ENCODE measurements around the gene TRIM27. TPM values are rescaled to one million over a fixed set of nuclear protein-coding genes. Genes with fewer than 3 reads are reported as not detected.

The TRIM27 gene
- total and polyA plus RNA-seq, 2 donors (not counting 1 experiment from before 2014, with no cell fraction given): 42.7 to 43.8 TPM

GRCh38 chr6:28944412-28944865 is 20.7 kb upstream of the TRIM27 start:
- H3K79me2 ChIP-seq (ENCODE audit: control insufficient read depth, insufficient read depth, low read length): no peaks in the 10 kb centered on the region

DNA sequence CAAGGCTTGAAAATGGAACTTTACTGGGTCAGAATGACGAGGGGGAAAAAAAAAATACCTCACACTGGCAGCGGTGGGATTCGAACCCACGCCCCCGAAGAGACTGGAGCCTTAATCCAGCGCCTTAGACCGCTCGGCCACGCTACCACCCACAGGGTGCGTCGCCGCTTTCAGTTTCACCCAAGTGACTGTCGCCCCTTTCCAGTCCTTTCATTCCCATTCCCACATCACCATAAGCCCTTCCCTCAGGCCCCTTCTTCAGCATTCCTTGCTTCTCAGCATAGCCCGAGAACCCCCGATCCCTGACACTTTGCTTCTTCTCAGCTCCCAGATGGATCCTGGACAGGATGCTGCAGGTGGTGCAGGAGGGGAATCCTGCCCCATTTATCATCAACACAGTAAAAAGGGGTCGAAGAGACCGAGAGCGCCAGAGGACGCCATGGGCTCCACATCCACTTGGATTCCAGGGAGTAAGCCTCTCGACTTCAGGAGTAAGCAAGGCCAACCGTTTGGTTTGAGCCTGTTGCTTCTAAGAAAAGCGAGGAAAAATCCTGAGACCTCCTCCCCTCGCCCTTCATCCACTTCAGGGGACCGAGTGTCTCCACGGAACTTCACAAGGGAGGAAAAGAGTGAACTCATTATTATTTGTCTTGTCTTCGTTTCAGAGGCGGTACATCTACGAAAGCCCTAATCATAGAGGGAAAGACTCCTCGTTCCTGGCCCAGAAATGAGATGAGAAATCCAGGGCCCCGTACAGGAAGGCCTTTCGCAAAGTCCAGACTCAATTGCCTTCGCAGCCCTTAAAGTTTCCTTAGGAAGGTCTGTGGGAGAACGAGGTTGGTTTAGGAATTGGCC is 20.0 kb upstream of the TRIM27 start:
- Histone ChIP-seq H3K9ac (ENCODE audit: insufficient read depth, low read length) (peak overlapping the region; percentile 51), H3K9me3 (ENCODE audit: control insufficient read depth, insufficient read depth, low read depth, low read length) (no peaks in the 10 kb centered on the region), H3K79me2 (ENCODE audit: control insufficient read depth, insufficient read depth, low read length) (no peaks in the 10 kb centered on the region), H3K4me1 (ENCODE audit: control insufficient read depth, extremely low read depth, insufficient read depth, low read length) (peaks cover 3% of the 10 kb centered on the region), H2AFZ (ENCODE audit: low read length) (peak overlapping the region; percentile 92), H3K4me2 (ENCODE audit: extremely low read depth, insufficient read depth, low read length) (peak overlapping the region; percentile 70), H3K36me3 (ENCODE audit: control insufficient read depth, insufficient read depth, low read length) (no peaks in the 10 kb centered on the region), H4K20me1 (ENCODE audit: control insufficient read depth, extremely low read depth, insufficient read depth, low read length) (no peaks in the 10 kb centered on the region), H3K27ac (ENCODE audit: insufficient read depth, low read length) (peak overlapping the region; percentile 76), H3K4me3 (replicated peaks in 1 of 4; ENCODE audit: control extremely low read depth in 1 of 4, insufficient read depth in 1 of 4, low read depth in 3 of 4, low read length in 4 of 4) (peak overlapping the region; percentile 65 to 87 (median 71)), H3K27me3 (ENCODE audit: control insufficient read depth, insufficient read depth, low read length) (no peaks in the 10 kb centered on the region)
- peak; percentile 66 to 79 for DNase-seq (ENCODE audit: low read depth in 2 of 2)
- no peak for TF ChIP-seq CTCF (conservative IDR thresholded peaks at IDR 0.05 in 1 of 2, IDR thresholded peaks at IDR 0.05 in 1 of 2; ENCODE audit: low read depth in 1 of 2, low read length in 2 of 2)
- TF ChIP-seq EZH2 (IDR thresholded peaks at IDR 0.05; ENCODE audit: low read length, missing control alignments): no peak

More at GRCh38 chr6:28944412-28944865, 20.7 kb upstream of the TRIM27 start:
- peak overlapping the region; percentile 51 for H3K9ac ChIP-seq (ENCODE audit: insufficient read depth, low read length)
- H3K36me3 ChIP-seq (ENCODE audit: control insufficient read depth, insufficient read depth, low read length): no peaks in the 10 kb centered on the region
- no peaks in the 10 kb centered on the region for H4K20me1 ChIP-seq (ENCODE audit: control insufficient read depth, extremely low read depth, insufficient read depth, low read length)
- H3K4me2 ChIP-seq (ENCODE audit: extremely low read depth, insufficient read depth, low read length): peak overlapping the region; percentile 70
- no peak for TF ChIP-seq CTCF (conservative IDR thresholded peaks at IDR 0.05 in 1 of 2, IDR thresholded peaks at IDR 0.05 in 1 of 2; ENCODE audit: low read depth in 1 of 2, low read length in 2 of 2)
- TF ChIP-seq EZH2 (IDR thresholded peaks at IDR 0.05; ENCODE audit: low read length, missing control alignments): no peak
- H3K27me3 ChIP-seq (ENCODE audit: control insufficient read depth, insufficient read depth, low read length): no peaks in the 10 kb centered on the region
- no peaks in the 10 kb centered on the region for H3K9me3 ChIP-seq (ENCODE audit: control insufficient read depth, insufficient read depth, low read depth, low read length)
- DNase-seq (ENCODE audit: low read depth in 2 of 2): peak; percentile 66 to 89
- H3K27ac ChIP-seq (ENCODE audit: insufficient read depth, low read length): peak overlapping the region; percentile 76
- H3K4me1 ChIP-seq (ENCODE audit: control insufficient read depth, extremely low read depth, insufficient read depth, low read length): peaks cover 3% of the 10 kb centered on the region
- H3K4me3 ChIP-seq (replicated peaks in 1 of 4; ENCODE audit: control extremely low read depth in 1 of 4, insufficient read depth in 1 of 4, low read depth in 3 of 4, low read length in 4 of 4): peak overlapping the region; percentile 65 to 87 (median 71)
- H2AFZ ChIP-seq (ENCODE audit: low read length): peak overlapping the region; percentile 92

GRCh38 chr6:28943223-28943556 is 19.4 kb upstream of the TRIM27 start:
- Histone ChIP-seq H4K20me1 (ENCODE audit: control insufficient read depth, extremely low read depth, insufficient read depth, low read length) (no peaks in the 10 kb centered on the region), H3K4me3 (replicated peaks in 1 of 4; ENCODE audit: control extremely low read depth in 1 of 4, insufficient read depth in 1 of 4, low read depth in 3 of 4, low read length in 4 of 4) (peak overlapping the region in 1 of 4 experiments; percentile 87), H3K27ac (ENCODE audit: insufficient read depth, low read length) (no peak overlapping the region), H3K9ac (ENCODE audit: insufficient read depth, low read length) (no peak overlapping the region), H3K27me3 (ENCODE audit: control insufficient read depth, insufficient read depth, low read length) (no peaks in the 10 kb centered on the region), H3K79me2 (ENCODE audit: control insufficient read depth, insufficient read depth, low read length) (no peaks in the 10 kb centered on the region), H3K9me3 (ENCODE audit: control insufficient read depth, insufficient read depth, low read depth, low read length) (no peaks in the 10 kb centered on the region), H3K4me2 (ENCODE audit: extremely low read depth, insufficient read depth, low read length) (peak overlapping the region; percentile 4), H3K4me1 (ENCODE audit: control insufficient read depth, extremely low read depth, insufficient read depth, low read length) (peaks cover 3% of the 10 kb centered on the region), H3K36me3 (ENCODE audit: control insufficient read depth, insufficient read depth, low read length) (no peaks in the 10 kb centered on the region), H2AFZ (ENCODE audit: low read length) (no peak overlapping the region)
- no peak for DNase-seq (ENCODE audit: low read depth in 2 of 2)
- no peak for TF ChIP-seq CTCF (conservative IDR thresholded peaks at IDR 0.05 in 1 of 2, IDR thresholded peaks at IDR 0.05 in 1 of 2; ENCODE audit: low read depth in 1 of 2, low read length in 2 of 2)
- no peak for TF ChIP-seq EZH2 (IDR thresholded peaks at IDR 0.05; ENCODE audit: low read length, missing control alignments)
